ENCODE data around the gene CLEC16A. TPM values are rescaled to one million over a fixed set of nuclear protein-coding genes. Genes with fewer than 3 reads are reported as not detected.

CLEC16A gene
- total RNA-seq, 4 donors from 2014 or later: 24.5 to 33.0 (median 29.3) TPM

- intact Hi-C loops (cut with DNase I; ENCODE audit: low total_unique reads): no loop called here
- no peak for ATAC-seq
- TF ChIP-seq POLR2A (IDR thresholded peaks at IDR 0.05) (no peak), CTCF (IDR thresholded peaks at IDR 0.05 in 4 of 5, conservative IDR thresholded peaks at IDR 0.05 in 1 of 5) (no peak)
Measured at GRCh38 chr16:11127610-11128195, 183.3 kb downstream of the CLEC16A start.

GRCh38 chr16:11128211-11129141, 184.1 kb downstream of the CLEC16A start:
- DNase-seq (no peak), ATAC-seq (no peak)
- Histone ChIP-seq H3K9me3 (no peaks in the 10 kb centered on the region), H3K4me3 (no peak overlapping the region), H3K27me3 (no peaks in the 10 kb centered on the region), H3K27ac (peak overlapping the region; percentile 15 to 57 (median 34)), H3K4me1 (peaks cover 31 to 41% of the 10 kb centered on the region in 2 donors), H3K36me3 (peaks cover 0 to 15% of the 10 kb centered on the region in 2 donors)
- TF ChIP-seq POLR2A (IDR thresholded peaks at IDR 0.05) (no peak), CTCF (IDR thresholded peaks at IDR 0.05 in 4 of 5, conservative IDR thresholded peaks at IDR 0.05 in 1 of 5) (no peak)
- intact Hi-C loops (cut with DNase I; ENCODE audit: low total_unique reads) (no loop called here), in situ Hi-C loops (cut with MboI; ENCODE audit: low sequenced_read_pairs in 4 of 4) (loop anchor here in 1 of 4 donors (25.0 kb wide), 1 partner anchor 109 kb away; no protein-coding TSS in a partner anchor)

More at GRCh38 chr16:11127610-11128195, 183.3 kb downstream of the CLEC16A start:
- H3K4me3 ChIP-seq: no peak overlapping the region
- no peaks in the 10 kb centered on the region for H3K9me3 ChIP-seq
- peaks cover 0 to 16% of the 10 kb centered on the region in 2 donors for H3K36me3 ChIP-seq
- no peak for DNase-seq
- in situ Hi-C loops (cut with MboI; ENCODE audit: low sequenced_read_pairs in 4 of 4): loop anchor here in 1 of 4 donors (25.0 kb wide), 1 partner anchor 110 kb away; no protein-coding TSS in a partner anchor
- no peaks in the 10 kb centered on the region for H3K27me3 ChIP-seq
- H3K27ac ChIP-seq: peak overlapping the region in 2 of 4 donors; percentile 30 to 38
- peaks cover 23 to 34% of the 10 kb centered on the region in 2 donors for H3K4me1 ChIP-seq

- peak overlapping the region in 2 of 4 donors; percentile 30 to 57 for H3K27ac ChIP-seq
- ATAC-seq: no peak
- intact Hi-C loops (cut with DNase I; ENCODE audit: low total_unique reads) (no loop called here), in situ Hi-C loops (cut with MboI; ENCODE audit: low sequenced_read_pairs in 4 of 4) (loop anchor here in 1 of 4 donors (25.0 kb wide), 1 partner anchor 108 kb away; no protein-coding TSS in a partner anchor)
- peaks cover 40 to 50% of the 10 kb centered on the region in 2 donors for H3K4me1 ChIP-seq
- peaks cover 0 to 6% of the 10 kb centered on the region in 2 donors for H3K36me3 ChIP-seq
- no peaks in the 10 kb centered on the region for H3K27me3 ChIP-seq
- no peaks in the 10 kb centered on the region for H3K9me3 ChIP-seq
- DNase-seq: no peak
- TF ChIP-seq CTCF (IDR thresholded peaks at IDR 0.05 in 4 of 5, conservative IDR thresholded peaks at IDR 0.05 in 1 of 5) (no peak), POLR2A (IDR thresholded peaks at IDR 0.05) (no peak)
- no peak overlapping the region for H3K4me3 ChIP-seq
Measured at GRCh38 chr16:11129378-11129781, 185.0 kb downstream of the CLEC16A start.

GRCh38 chr16:11130978-11131665, 186.8 kb downstream of the CLEC16A start:
- intact Hi-C loops (cut with DNase I; ENCODE audit: low total_unique reads): no loop called here

More at GRCh38 chr16:11130978-11131665, 186.8 kb downstream of the CLEC16A start:
- Histone ChIP-seq H3K4me1 (peaks cover 55 to 65% of the 10 kb centered on the region in 2 donors), H3K9me3 (no peaks in the 10 kb centered on the region), H3K36me3 (no peaks in the 10 kb centered on the region), H3K27me3 (no peaks in the 10 kb centered on the region), H3K4me3 (no peak overlapping the region), H3K27ac (no peak overlapping the region)
- in situ Hi-C loops (cut with MboI; ENCODE audit: low sequenced_read_pairs in 4 of 4): loop anchor here in 1 of 4 donors (25.0 kb wide), 1 partner anchor 106 kb away; no protein-coding TSS in a partner anchor
- TF ChIP-seq CTCF (IDR thresholded peaks at IDR 0.05 in 4 of 5, conservative IDR thresholded peaks at IDR 0.05 in 1 of 5) (no peak), POLR2A (IDR thresholded peaks at IDR 0.05) (no peak)
- DNase-seq: no peak
- no peak for ATAC-seq
